A673 (cell line): ENCODE measurements around the gene GXYLT1.
A peak's percentile ranks its signal among the peaks of the same experiment; 100 is the strongest.

Source experiments
- EZH2 ChIP-seq: fragments of 200-600 bp; sonication (generic); IDR thresholded peaks from 2 replicates; pipeline ENCODE4 v1.6.1; 2017; ENCODE audit warnings: borderline replicate concordance, low read depth, mild to moderate bottlenecking, mixed read lengths, antibody characterized with exemption, low read length; ENCODE audit not compliant: poor library complexity, severe bottlenecking
- TF ChIP-seq, protein P1 (sequence below): fragments of 300-800, 200-600 bp; sonication (generic); conservative IDR thresholded peaks from 2 replicates; pipeline ENCODE4 v1.5.1; 2017; ENCODE audit warnings: low read depth, mild to moderate bottlenecking, antibody characterized with exemption, low read length, moderate library complexity, mixed read lengths

- TF ChIP-seq, protein P1, sequence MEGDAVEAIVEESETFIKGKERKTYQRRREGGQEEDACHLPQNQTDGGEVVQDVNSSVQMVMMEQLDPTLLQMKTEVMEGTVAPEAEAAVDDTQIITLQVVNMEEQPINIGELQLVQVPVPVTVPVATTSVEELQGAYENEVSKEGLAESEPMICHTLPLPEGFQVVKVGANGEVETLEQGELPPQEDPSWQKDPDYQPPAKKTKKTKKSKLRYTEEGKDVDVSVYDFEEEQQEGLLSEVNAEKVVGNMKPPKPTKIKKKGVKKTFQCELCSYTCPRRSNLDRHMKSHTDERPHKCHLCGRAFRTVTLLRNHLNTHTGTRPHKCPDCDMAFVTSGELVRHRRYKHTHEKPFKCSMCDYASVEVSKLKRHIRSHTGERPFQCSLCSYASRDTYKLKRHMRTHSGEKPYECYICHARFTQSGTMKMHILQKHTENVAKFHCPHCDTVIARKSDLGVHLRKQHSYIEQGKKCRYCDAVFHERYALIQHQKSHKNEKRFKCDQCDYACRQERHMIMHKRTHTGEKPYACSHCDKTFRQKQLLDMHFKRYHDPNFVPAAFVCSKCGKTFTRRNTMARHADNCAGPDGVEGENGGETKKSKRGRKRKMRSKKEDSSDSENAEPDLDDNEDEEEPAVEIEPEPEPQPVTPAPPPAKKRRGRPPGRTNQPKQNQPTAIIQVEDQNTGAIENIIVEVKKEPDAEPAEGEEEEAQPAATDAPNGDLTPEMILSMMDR = peak; percentile 93
- TF ChIP-seq EZH2 = no peak
Observed at GRCh38 chr12:42129595-42130204, 15.0 kb downstream of the GXYLT1 start.
